Retinal pigment epithelial cell (primary cell): ENCODE measurements around the gene FBLN1.

Source experiments
- DNase-seq: peaks from one replicate; pipeline ENCODE4 v3.0.0-alpha.2; 2010; ENCODE audit warnings: low read depth
- H3K4me3 ChIP-seq: 2 replicates; pipeline ENCODE4 v1.5.1; 2011; ENCODE audit warnings: mild to moderate bottlenecking, low read length, control low read depth, moderate library complexity
- CTCF ChIP-seq: conservative IDR thresholded peaks from 2 replicates; pipeline ENCODE4 v1.5.1; 2011; ENCODE audit warnings: low read depth, low read length, control low read depth, inconsistent platforms

Gene FBLN1

GRCh38 chr22:45470871-45471270, 31.8 kb upstream of the FBLN1 start:
- H3K4me3 ChIP-seq = no peak overlapping the region
- TF ChIP-seq CTCF = no peak
- no peak for DNase-seq

GRCh38 chr22:45472426-45472825, 30.3 kb upstream of the FBLN1 start:
- H3K4me3 ChIP-seq = no peak overlapping the region
- no peak for DNase-seq
- TF ChIP-seq CTCF = no peak

- DNase-seq = no peak
- TF ChIP-seq CTCF = no peak
Measured at GRCh38 chr22:45473626-45474237, 29.0 kb upstream of the FBLN1 start.

DNA sequence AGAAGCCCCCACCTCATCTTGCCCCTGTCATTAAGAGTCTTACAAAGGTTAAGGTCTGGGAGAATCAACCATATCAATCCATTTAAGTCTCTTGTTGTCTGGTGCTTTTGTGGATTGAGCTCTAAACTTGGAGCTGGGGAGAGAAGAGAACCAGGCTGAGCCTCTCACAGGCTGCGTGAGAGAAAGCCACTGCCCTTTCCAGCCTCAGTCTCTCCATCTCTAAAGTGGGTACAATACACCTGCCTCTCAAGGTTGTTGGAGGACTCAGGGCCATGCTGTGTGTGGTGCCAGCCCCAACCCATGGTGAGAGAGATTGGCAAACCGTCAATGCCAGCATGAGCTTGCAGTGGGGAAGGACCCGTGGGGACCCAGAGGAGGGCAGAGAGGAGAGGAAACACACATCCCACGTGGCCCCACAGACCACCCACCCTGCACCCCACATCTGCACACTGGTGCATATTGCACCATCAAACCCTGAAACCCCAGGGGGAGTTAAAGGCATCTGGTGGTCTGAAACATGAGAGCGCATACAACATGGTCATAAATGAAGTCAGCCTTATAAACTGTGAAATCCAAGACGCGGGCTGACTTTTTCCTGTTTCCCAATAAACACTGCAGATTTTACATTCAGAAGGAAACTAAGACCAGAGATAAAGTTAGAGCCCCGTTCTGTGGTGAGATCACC, 27.5 kb upstream of the FBLN1 start:
- TF ChIP-seq CTCF = no peak
- DNase-seq = no peak
- H3K4me3 ChIP-seq = no peak overlapping the region

More at GRCh38 chr22:45473626-45474237, 29.0 kb upstream of the FBLN1 start:
- H3K4me3 ChIP-seq = no peak overlapping the region

- no peak overlapping the region for H3K4me3 ChIP-seq
- no peak for TF ChIP-seq CTCF
- no peak for DNase-seq
Measured at GRCh38 chr22:45475851-45476514, 26.7 kb upstream of the FBLN1 start.

GRCh38 chr22:45476814-45477213, 25.9 kb upstream of the FBLN1 start:
- no peak for TF ChIP-seq CTCF
- DNase-seq = no peak

More at GRCh38 chr22:45476814-45477213, 25.9 kb upstream of the FBLN1 start:
- H3K4me3 ChIP-seq = no peak overlapping the region
